ENCODE results near the gene ATL1.
"Not testable (repeated sequence)": the region's sequence is repeated elsewhere in the genome, so short reads cannot be mapped to it uniquely, and the experiment has no call there.

ATL1 gene

DNA sequence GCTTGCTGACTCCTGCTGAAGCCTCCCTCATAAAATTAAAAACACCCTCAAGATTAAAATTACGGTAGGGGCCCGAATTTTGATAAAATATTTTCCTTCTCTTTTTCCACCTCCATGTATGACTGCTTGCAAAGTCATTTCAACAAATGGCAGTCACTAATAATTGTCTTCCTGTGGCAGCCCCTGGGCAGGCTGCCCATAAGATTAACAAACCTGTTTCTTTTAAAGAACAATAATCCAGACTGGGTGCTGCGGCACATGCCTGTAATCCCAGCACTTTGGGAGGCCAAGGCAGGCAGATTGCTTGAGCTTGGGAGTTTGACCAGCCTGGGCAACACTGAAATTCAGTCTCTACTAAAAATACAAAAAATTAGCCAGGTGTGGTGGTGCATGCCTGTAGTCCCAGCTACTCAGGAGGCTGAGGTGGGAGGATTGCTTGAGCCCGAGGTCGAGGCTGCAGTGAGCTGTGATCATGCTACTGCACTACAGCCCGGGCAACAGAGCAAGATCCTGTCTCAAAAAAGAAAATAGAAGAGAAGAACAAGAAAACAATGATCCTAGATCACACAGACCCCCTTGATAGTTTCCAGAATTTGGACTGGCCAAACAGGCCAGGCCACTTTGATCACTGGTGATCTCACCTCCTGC is 99.5 kb downstream of the ATL1 start:
- DNase-seq: no peak

DNA sequence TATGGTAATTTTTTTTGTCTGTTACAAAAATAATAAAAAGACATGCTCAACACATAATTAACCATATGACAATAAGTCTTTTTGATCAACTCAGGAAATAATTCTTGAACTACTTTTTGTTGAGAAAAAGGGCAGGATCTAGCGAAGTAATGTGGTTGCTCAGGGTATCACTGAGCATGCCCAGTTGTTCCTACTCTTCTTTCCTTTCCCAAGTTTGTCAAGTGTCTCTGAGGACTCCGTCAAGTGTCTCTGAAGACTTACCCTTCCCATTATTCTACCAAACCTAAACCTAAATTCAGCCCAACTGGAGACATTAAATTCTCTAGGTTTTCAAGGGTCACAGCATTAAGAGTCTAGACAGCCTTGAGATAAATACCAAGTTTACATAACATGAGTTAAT is 104.6 kb downstream of the ATL1 start:
- DNase-seq: not testable (repeated sequence)

DNA sequence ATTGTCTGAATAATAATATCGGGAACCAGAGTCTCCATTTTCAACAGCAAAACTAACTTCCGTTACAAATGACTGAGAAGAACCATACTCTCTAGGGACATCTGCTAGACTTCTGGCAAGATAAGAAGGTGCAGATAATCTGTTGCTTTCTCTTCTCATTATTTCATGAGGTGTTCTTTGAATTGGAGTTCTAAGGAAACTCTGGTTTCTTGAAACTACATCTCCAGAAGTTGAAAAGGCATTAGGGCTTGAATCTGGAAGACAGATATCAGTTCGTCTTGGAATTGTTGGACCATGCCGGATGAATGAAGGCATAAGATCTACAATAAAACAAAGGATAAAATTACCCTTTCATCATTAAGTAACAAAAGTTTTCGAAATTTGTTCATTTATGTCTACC is 105.4 kb downstream of the ATL1 start:
- DNase-seq: not testable (repeated sequence)

DNA sequence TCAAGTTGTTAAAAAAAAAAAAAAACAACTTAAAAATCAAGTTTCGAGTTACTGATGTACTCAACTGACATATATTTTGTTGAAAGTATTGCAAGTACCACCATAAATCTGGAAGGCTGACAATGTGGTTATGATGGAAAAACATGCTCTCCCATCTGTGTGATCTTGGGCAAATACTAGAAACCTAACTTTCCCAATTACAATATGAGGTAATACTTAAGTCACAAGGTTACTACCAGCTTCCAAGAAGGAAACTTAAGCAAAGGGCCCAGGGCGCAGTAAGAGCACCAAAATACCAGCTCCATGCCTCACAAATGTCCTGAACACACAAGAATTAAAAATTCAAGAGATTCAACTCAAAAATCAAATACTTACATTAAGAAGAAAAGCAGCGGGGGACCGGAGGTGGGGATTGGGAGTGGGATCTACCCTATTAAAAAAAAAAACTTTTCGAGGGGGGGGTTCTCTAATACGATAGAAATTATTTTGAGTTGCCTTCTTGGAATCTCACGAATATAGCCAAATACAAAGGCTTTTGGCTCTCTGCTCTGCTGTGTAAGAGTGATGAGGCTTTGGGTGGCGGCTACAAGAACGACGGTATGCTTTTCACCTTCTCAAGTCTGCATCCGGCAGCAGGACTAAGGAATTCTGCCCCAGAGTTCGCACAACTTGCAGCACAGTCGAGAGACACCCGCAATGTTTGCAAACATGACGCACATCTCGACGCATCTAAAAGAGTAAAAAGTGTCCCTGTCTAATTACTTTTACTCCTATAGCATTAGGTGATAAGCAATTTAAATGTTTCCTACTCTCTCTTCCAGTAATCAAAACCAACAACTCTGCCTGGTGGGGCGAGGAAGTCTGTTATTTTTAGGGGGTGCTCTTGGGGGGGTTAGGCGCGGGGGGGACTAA is 107.1 kb downstream of the ATL1 start:
- DNase-seq: no peak

DNA sequence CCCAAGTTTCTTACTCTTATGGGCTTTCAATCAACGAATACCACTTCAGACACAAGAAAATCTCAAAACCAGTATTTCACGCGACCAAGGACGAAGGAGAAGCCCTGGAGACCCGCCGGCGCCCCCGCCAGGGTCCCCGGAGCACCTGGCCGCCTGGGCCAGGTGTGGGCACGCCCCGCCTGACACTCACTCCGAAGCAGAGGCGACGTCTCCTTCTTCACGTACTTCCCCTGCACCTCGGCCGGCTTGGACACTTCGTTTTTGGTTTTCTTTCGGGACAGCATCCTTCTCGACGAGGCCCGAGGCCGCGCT is 107.7 kb downstream of the ATL1 start:
- DNase-seq: no peak

DNA sequence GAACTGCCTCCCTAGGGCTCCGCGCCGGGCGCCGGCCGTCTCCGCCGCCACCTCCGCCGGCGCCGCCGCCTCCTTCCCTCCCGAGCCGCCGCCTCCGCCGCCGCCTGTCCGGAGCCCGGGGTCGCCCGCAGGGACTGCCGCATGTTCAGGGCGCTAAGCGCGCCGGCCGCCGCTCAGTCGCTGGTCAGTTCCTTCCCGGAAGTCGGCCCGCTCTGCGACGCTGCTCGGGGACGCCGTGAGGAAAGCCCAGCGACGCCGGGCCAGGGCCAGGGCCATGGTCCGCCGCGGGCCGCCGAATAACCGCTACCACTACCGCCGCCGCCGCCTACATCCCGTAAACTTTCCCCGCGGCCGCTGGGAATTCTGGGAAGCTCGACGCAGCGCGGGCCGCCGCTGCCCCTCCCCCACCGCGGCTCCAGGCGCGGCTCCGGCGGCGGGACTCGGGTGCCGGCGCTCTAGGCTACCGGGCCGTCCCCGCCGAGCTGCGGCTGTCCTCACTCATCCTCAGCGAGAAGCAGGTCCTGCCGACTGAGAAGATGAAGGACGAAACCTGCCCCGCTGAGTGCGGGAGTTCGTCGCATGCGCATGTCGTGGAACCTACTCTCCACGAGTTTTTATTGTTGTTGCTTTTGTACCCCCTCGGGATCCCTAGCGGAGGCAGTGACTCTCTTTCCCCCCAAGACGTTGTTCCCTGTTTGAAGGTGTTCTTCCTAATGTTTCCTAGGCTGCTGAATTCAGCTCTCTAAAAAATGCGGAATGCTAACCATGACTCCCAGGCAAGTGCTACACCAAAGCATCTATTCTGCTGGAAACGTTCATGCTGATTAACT is 108.3 kb downstream of the ATL1 start, which contains the start of gene SAV1:
Gene SAV1 (minus strand): TSS at position 311 of the 830 bp plus-strand sequence. CDS start 339 bp downstream, outside the sequence.
- DNase-seq: peak; percentile 53

DNA sequence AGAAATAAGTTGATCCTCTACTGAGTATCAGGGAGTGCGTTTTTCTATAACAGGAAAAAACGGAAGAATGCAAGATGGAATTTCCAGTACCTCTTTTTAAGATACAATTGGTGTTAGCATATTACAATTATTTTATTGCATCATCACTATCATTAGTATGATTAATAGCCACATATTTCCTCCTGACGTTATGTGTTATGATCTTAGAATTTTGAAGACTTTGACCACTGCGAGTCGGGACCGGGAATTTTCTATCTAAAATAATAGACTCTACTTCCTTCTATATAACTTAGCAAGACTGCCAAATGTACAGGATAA is 108.8 kb downstream of the ATL1 start:
- DNase-seq: no peak

DNA sequence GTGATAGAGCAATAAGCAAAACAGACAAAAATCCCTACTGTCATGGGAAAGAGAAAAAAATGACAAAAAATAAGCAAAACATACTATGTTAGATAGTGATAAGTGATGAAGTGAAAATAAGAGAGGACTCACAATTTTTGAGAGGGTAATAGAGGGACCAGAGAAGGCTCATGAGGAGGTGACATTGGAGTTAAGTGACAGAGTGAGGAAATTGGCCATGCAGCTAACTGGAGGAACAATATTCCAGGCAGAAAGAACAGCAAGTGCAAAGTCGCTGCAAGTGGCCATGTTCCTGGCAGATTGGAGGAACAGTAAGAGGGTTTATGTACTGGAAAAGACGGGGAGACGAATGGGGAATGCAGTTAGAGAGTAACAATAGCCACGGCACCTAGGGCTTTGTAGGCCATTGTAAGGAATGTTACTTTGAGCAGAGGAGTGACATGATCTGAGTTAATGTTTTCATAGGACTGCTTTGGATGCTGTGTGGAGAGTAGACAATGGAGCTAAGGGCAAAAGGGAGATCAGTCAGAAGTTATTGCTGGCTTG is 109.6 kb downstream of the ATL1 start:
- no peak for DNase-seq

DNA sequence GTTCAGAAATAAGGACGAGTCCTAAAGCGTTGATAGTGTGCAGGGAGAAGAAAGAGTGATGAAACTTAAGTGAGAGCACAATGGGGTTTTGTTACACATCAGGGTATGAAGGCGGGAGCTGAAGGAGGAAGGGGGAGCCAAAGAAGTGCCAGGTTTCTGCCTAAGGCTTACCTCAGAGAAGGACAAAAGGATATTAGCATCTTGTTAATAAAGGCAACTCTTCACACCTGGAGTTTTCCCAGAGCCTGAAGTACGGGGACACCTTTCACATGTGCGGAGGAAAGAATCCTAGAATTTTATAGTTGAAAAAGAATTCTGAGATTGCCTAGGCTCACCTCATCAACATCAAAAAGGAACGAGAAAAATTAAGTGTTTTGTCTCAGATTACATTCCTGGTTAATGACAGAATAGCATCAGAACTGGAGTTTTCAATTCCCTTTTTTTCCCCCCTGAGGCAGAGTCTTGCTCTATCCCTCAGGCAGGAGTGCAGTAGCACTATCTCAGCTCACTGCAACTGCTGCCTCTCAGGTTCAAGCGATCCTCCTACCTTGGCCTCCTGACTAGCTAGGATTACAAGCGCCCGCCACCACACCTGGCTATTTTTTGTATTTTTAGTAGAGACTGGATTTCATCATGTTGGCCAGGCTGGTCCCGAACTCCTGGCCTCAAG is 110.4 kb downstream of the ATL1 start:
- DNase-seq: no peak

DNA sequence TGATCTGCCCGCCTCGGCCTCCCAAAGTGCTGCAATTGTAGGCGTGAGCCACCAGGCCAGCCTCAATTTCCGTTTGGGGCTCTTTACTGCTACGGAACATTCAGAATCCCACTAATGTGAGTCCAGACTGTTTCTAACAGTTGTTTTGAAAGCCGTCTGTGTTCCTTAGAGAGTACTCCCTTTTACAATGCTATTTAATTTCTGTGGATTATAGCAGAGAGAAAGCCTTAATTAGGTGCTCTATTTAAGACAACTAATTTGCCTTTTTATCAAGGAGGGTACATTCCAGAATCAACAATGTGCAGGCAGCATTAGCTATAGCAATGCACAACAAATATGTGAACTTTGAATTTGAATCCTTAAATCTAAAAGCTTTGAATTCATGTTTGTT is 110.9 kb downstream of the ATL1 start:
- no peak for DNase-seq

DNA sequence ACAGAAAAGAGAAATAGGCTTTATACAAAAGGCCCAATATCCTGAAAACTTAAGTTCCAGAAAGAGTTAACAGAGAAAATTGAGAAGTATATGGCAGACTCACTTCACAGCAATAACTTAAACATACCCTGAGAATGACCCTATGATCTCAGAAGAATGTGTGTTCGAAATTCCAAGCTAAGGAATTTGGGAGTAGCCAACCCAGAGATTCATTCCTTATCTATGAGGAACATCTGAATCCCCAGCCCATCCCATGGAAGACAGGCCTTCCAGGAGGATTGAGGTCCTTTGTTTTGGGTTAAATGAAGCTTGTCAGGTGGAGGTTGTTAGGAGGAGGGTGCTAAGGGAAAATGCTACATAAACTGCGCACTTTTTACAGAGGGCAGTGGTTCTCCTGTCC is 115.7 kb downstream of the ATL1 start:
- no peak for DNase-seq

DNA sequence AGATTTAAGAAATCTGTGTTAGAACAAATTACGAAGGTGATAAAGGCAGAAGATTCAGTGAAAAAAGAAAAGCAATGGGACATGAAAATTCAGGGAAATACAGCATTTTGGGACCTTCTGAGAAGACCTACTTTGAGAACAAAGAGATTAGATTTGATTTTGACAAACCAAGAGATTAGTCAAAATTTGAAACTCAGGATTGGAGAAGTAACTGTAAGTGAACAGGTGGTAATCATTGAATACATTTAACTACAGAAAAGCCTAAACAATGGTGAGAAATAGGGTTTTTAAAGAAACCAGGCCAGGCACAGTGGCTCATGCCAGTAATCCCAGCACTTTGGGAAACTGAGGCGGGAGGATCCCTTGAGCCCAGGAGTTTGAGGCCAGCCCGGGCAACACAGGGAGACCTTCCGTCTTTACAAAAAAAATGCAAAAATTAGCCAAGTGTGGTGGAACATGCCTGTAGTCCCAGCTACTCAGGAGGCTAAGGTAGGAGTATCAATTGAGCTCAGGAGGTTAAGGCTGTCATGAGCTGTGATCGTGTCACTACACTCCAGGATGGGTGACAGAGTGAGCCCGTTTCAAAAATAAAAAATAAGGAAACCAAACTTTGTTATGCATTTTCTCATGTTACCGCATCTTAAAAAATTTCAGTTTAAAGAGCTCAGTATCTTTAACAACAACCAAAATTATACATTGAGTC is 117.0 kb downstream of the ATL1 start:
- DNase-seq: no peak

DNA sequence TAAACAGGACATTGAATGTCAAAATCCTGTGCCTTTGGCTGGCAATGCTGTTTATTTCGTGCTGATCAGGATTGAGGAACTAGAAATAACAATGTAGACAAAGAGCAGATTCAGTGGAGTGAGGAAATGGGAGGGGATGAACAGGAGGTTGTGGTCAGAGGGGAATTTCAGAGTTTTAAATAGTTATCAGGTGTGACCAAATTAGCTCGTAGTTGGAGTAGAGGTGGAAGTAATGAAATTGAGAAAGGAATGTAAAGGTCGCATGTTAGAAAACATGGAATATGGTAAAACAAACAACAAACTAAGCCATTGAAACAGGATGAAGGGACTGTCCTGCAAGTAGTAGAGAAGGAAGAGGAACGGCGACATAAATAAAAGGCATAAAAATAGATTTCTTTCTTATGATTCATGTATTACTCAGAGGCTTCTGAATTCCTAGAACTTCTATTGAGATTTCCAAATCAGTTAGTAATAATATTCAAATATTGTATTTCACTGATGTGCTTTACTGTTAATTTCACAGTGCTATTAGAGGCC is 117.7 kb downstream of the ATL1 start:
- DNase-seq: no peak

DNA sequence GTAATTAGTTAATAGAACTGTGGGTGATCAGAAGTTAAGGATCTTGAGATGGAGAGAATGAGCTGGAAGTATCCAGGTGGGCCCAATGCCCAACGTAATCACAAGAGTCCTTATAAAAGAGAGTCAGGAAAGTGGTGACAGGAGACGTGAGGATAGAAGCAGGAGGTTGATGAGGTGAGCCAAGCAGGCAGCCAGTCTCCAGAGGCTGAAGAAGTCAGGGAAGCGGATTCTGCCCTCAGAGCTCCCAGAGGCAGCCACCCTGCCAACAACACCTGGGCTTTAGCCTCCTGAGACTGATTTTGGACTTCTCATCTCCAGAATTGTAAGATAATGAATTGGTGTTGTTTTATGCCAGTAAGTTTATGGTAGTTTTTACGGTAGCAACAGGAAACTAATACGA is 118.2 kb downstream of the ATL1 start:
- DNase-seq: no peak

DNA sequence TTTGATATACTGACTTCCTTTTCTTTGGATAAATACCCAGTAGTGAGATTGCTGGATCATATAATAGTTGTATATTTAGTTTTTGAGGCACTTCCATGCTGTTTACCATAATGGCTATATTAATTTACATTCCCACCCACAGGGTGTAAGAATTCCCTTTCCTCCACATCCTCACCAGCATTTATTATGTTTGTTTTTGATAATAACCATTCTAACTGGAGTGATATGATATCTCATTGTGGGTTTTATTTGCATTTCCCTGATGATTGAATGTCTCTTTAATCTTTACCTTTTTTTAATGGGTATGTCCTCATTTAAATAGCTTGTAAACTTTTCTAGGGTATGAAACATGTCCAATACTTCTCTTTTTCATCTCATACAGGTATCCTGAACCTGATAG is 119.7 kb downstream of the ATL1 start:
- no peak for DNase-seq
